H9 (cell line): Measurements from ENCODE around the gene POT1. TPM values are rescaled to one million over a fixed set of nuclear protein-coding genes. Genes with fewer than 3 reads are reported as not detected.

Source experiments
- DNase-seq: peaks from one replicate; pipeline ENCODE4 v3.0.0-alpha.2; 2017
- H2AFZ ChIP-seq: one replicate; pipeline ENCODE4 v1.6.1; 2013; ENCODE audit warnings: mild to moderate bottlenecking, low read length, control low read depth, moderate library complexity
- H2AK5ac ChIP-seq: 2 replicates; pipeline ENCODE4 v1.6.1; 2013; ENCODE audit warnings: low read length, control low read depth, mixed read lengths; ENCODE audit not compliant: insufficient read length
- H2BK120ac ChIP-seq: one replicate; pipeline ENCODE4 v1.6.1; 2013; ENCODE audit warnings: low read depth, mild to moderate bottlenecking, low read length, control low read depth, inconsistent platforms; ENCODE audit not compliant: poor library complexity, severe bottlenecking
- H2BK12ac ChIP-seq: 2 replicates; pipeline ENCODE4 v1.6.1; 2013; ENCODE audit warnings: low read length, control low read depth, mixed read lengths, low read depth; ENCODE audit not compliant: insufficient read length
- H2BK15ac ChIP-seq: 2 replicates; pipeline ENCODE4 v1.6.1; 2013; ENCODE audit warnings: low read depth, low read length, control low read depth
- H2BK20ac ChIP-seq: one replicate; pipeline ENCODE4 v1.6.1; 2013; ENCODE audit warnings: low read depth, mild to moderate bottlenecking, low read length, control low read depth, inconsistent platforms; ENCODE audit not compliant: poor library complexity, severe bottlenecking
- H2BK5ac ChIP-seq: 2 replicates; pipeline ENCODE4 v1.6.1; 2013; ENCODE audit warnings: low read length, control low read depth, mixed read lengths; ENCODE audit not compliant: insufficient read length
- H3K14ac ChIP-seq: 2 replicates; pipeline ENCODE4 v1.6.1; 2013; ENCODE audit warnings: low read length, control low read depth; ENCODE audit not compliant: insufficient read depth
- H3K18ac ChIP-seq: 2 replicates; pipeline ENCODE4 v1.6.1; 2013; ENCODE audit warnings: low read depth, mild to moderate bottlenecking, mixed read lengths, low read length, control low read depth; ENCODE audit not compliant: insufficient read length
- H3K23ac ChIP-seq: 2 replicates; pipeline ENCODE4 v1.6.1; 2013; ENCODE audit warnings: low read length, control low read depth, mixed read lengths, low read depth; ENCODE audit not compliant: insufficient read length
- H3K23me2 ChIP-seq: 2 replicates; pipeline ENCODE4 v1.6.1; 2013; ENCODE audit warnings: low read depth, mild to moderate bottlenecking, mixed read lengths, low read length, control low read depth; ENCODE audit not compliant: insufficient read length, poor library complexity, severe bottlenecking
- H3K27ac ChIP-seq: 2 replicates; pipeline ENCODE4 v1.5.1; 2013; ENCODE audit warnings: low read length, control low read depth, mixed read lengths, low read depth; ENCODE audit not compliant: insufficient read length
- H3K27me3 ChIP-seq: 2 replicates; pipeline ENCODE4 v1.6.1; 2013; ENCODE audit warnings: low read length, control low read depth, inconsistent platforms; ENCODE audit not compliant: insufficient read depth
- H3K4ac ChIP-seq: 2 replicates; pipeline ENCODE4 v1.6.1; 2013; ENCODE audit warnings: low read depth, mild to moderate bottlenecking, control low read depth, inconsistent platforms, low read length, moderate library complexity
- H3K4me1 ChIP-seq: 2 replicates; pipeline ENCODE4 v1.6.1; 2013; ENCODE audit warnings: low read length, control low read depth, inconsistent platforms; ENCODE audit not compliant: insufficient read depth
- H3K4me2 ChIP-seq: 2 replicates; pipeline ENCODE4 v1.6.1; 2013; ENCODE audit warnings: low read length, control low read depth, mixed read lengths; ENCODE audit not compliant: insufficient read length, insufficient read depth
- H3K56ac ChIP-seq: 2 replicates; pipeline ENCODE4 v1.6.1; 2013; ENCODE audit warnings: low read depth, mild to moderate bottlenecking, mixed read lengths, low read length, control low read depth; ENCODE audit not compliant: insufficient read length
- H3K79me1 ChIP-seq: 2 replicates; pipeline ENCODE4 v1.6.1; 2013; ENCODE audit warnings: low read depth, mild to moderate bottlenecking, moderate library complexity, low read length, control low read depth, inconsistent platforms; ENCODE audit not compliant: insufficient read depth, poor library complexity, severe bottlenecking
- H3K79me2 ChIP-seq: 2 replicates; pipeline ENCODE4 v1.6.1; 2013; ENCODE audit warnings: low read length, control low read depth, inconsistent platforms; ENCODE audit not compliant: insufficient read depth
- H3K9ac ChIP-seq: 2 replicates; pipeline ENCODE4 v1.6.1; 2013; ENCODE audit warnings: low read length, control low read depth, mixed read lengths; ENCODE audit not compliant: insufficient read length; ENCODE audit errors: extremely low read depth
- H3K9me3 ChIP-seq: one replicate; pipeline ENCODE4 v1.6.1; 2013; ENCODE audit warnings: low read depth, low read length, inconsistent platforms; ENCODE audit not compliant: control insufficient read depth
- H3T11ph ChIP-seq: one replicate; pipeline ENCODE4 v1.6.1; 2013; ENCODE audit warnings: mild to moderate bottlenecking, low read length, control low read depth, inconsistent platforms
- H4K20me1 ChIP-seq: one replicate; pipeline ENCODE4 v1.6.1; 2013; ENCODE audit not compliant: control insufficient read depth, insufficient read length, insufficient read depth
- H4K5ac ChIP-seq: 2 replicates; pipeline ENCODE4 v1.6.1; 2013; ENCODE audit warnings: low read depth, mild to moderate bottlenecking, mixed read lengths, low read length, control low read depth; ENCODE audit not compliant: insufficient read length
- H4K8ac ChIP-seq: replicated peaks from 2 replicates; pipeline ENCODE4 v1.6.1; 2013; ENCODE audit warnings: low read length, control low read depth, mixed read lengths, low read depth; ENCODE audit not compliant: insufficient read length
- H4K91ac ChIP-seq: 2 replicates; pipeline ENCODE4 v1.6.1; 2013; ENCODE audit warnings: low read depth, mild to moderate bottlenecking, moderate library complexity, mixed read lengths, low read length, control low read depth; ENCODE audit not compliant: insufficient read length
- H3K27ac Mint-ChIP-seq, 3 experiments: 2 replicates in 2 of 3; 3 replicates in 1 of 3; pipeline ENCODE4 v1.8.0; 2020 to 2021; ENCODE audit warnings: mixed read lengths in 3 of 3, mild to moderate bottlenecking in 1 of 3, moderate library complexity in 1 of 3
- H3K27me3 Mint-ChIP-seq: 2 replicates; pipeline ENCODE4 v1.8.0; 2021; ENCODE audit warnings: low read depth, mild to moderate bottlenecking, moderate library complexity, mixed read lengths
- H3K36me3 Mint-ChIP-seq, 3 experiments: 2 replicates in 2 of 3; 3 replicates in 1 of 3; pipeline ENCODE4 v1.8.0; 2020 to 2021; ENCODE audit warnings: low read depth in 3 of 3, mixed read lengths in 3 of 3; ENCODE audit not compliant: insufficient read depth in 1 of 3
- H3K4me1 Mint-ChIP-seq, 2 experiments: 2 replicates each; pipeline ENCODE4 v1.8.0; 2020; ENCODE audit warnings: mixed read lengths in 2 of 2
- H3K4me3 Mint-ChIP-seq, 2 experiments: 2 replicates in 1 of 2; 3 replicates in 1 of 2; pipeline ENCODE4 v1.8.0; 2020 to 2021; ENCODE audit warnings: mild to moderate bottlenecking in 2 of 2, mixed read lengths in 2 of 2, moderate library complexity in 1 of 2
- H3K9me3 Mint-ChIP-seq, 2 experiments: 2 replicates in 1 of 2; 3 replicates in 1 of 2; pipeline ENCODE4 v1.8.0; 2020; ENCODE audit warnings: mild to moderate bottlenecking in 2 of 2, mixed read lengths in 2 of 2, moderate library complexity in 1 of 2
- WGBS: extraction: QIAGEN DNeasy Blood & Tissue Kit; methylation state at CpG from one replicate; pipeline ENCODE4 v1.1.7; 2013; ENCODE audit warnings: missing lambda C conversion rate, low lambda C conversion rate, mixed read lengths; ENCODE audit not compliant: insufficient read length; ENCODE audit errors: extremely low coverage; 5-methylcytosine and 5-hydroxymethylcytosine counted together
- total RNA-seq: library from RNA; stranded (reverse); gene quantifications from 2 replicates; pipeline ENCODE4 v1.2.1, GENCODE V29; 2021
- TF ChIP-seq, protein P1 (sequence below): fragments of 200-600 bp; sonication (generic); conservative IDR thresholded peaks from 3 replicates; pipeline ENCODE4 v1.8.0; 2021; ENCODE audit warnings: antibody characterized with exemption, mild to moderate bottlenecking

The POT1 gene
- total RNA-seq, 1 experiment from 2014 or later, result 23.4 TPM

DNA sequence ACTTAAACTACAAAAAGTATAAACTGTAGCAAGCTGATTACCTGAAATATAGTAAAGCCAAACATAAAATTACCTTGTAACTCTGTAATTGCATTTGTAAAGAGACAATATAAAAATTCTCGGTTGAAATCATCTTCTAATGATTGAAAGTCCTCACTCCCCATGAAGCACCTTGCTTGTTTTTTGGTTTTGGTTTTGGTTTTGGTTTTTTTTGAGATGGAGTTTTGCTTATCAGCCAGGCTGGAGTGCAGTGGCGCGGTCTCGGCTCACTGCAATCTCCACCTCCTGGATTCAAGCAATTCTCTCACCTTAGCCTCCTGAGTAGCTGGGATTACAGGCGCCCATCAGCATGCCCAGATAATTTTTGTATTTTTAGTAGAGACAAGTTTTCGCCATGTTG lies 130.2 kb downstream of the POT1 start:
- Mint-ChIP-seq H3K36me3 (no peaks in the 10 kb centered on the region), H3K4me1 (peaks cover 0 to under 1% of the 10 kb centered on the region in 2 experiments; a peak in 1 of 4 replicates), H3K9me3 (no peaks in the 10 kb centered on the region), H3K4me3 (no peak overlapping the region), H3K27me3 (no peaks in the 10 kb centered on the region), H3K27ac (no peak overlapping the region)
- TF ChIP-seq, protein P1, sequence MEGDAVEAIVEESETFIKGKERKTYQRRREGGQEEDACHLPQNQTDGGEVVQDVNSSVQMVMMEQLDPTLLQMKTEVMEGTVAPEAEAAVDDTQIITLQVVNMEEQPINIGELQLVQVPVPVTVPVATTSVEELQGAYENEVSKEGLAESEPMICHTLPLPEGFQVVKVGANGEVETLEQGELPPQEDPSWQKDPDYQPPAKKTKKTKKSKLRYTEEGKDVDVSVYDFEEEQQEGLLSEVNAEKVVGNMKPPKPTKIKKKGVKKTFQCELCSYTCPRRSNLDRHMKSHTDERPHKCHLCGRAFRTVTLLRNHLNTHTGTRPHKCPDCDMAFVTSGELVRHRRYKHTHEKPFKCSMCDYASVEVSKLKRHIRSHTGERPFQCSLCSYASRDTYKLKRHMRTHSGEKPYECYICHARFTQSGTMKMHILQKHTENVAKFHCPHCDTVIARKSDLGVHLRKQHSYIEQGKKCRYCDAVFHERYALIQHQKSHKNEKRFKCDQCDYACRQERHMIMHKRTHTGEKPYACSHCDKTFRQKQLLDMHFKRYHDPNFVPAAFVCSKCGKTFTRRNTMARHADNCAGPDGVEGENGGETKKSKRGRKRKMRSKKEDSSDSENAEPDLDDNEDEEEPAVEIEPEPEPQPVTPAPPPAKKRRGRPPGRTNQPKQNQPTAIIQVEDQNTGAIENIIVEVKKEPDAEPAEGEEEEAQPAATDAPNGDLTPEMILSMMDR, result no peak
- no peaks in the 10 kb centered on the region for H3K4me1 ChIP-seq
- H3K9ac ChIP-seq, result no peak overlapping the region
- no peak overlapping the region for H3K27ac ChIP-seq
- WGBS, result no CpG with 5 or more reads among the region's 6 CpGs
- H4K91ac ChIP-seq, result no peak overlapping the region
- H3K23me2 ChIP-seq, result no peaks in the 10 kb centered on the region
- no peaks in the 10 kb centered on the region for H3K79me2 ChIP-seq
- H3K27me3 ChIP-seq, result no peaks in the 10 kb centered on the region
- no peaks in the 10 kb centered on the region for H4K20me1 ChIP-seq
- no peaks in the 10 kb centered on the region for H3K9me3 ChIP-seq
- H2BK120ac ChIP-seq, result no peak overlapping the region
- H2AK5ac ChIP-seq, result no peak overlapping the region
- no peak overlapping the region for H3K4me2 ChIP-seq
- no peak overlapping the region for H3K18ac ChIP-seq
- no peak overlapping the region for H4K8ac ChIP-seq
- H2BK20ac ChIP-seq, result no peak overlapping the region
- no peaks in the 10 kb centered on the region for H3K79me1 ChIP-seq
- H3K56ac ChIP-seq, result no peak overlapping the region
- no peak overlapping the region for H3K23ac ChIP-seq
- H2BK12ac ChIP-seq, result no peak overlapping the region
- H3K14ac ChIP-seq, result no peak overlapping the region
- no peak overlapping the region for H2BK5ac ChIP-seq
- no peak overlapping the region for H3T11ph ChIP-seq
- no peak for DNase-seq
- no peak overlapping the region for H4K5ac ChIP-seq
- no peak overlapping the region for H2AFZ ChIP-seq
- H2BK15ac ChIP-seq, result no peak overlapping the region
- no peak overlapping the region for H3K4ac ChIP-seq
